Mesenchymal stem cell (in vitro differentiated cells and primary cell): Measurements from ENCODE around the gene PTGS1.

Experiments used
- DNase-seq: peaks from one replicate; pipeline ENCODE4 v3.0.0-alpha.2; 2013
- H2AFZ ChIP-seq: one replicate; pipeline ENCODE4 v1.6.1; 2013; ENCODE audit warnings: low read depth, mild to moderate bottlenecking, control low read depth, inconsistent platforms, low read length, moderate library complexity
- H2AK5ac ChIP-seq: 2 replicates; pipeline ENCODE4 v1.6.1; 2013; ENCODE audit warnings: low read length, moderate library complexity, mild to moderate bottlenecking, inconsistent platforms; ENCODE audit not compliant: severe bottlenecking
- H2BK120ac ChIP-seq: one replicate; pipeline ENCODE4 v1.6.1; 2013; ENCODE audit warnings: low read depth, mild to moderate bottlenecking, inconsistent platforms, low read length, moderate library complexity
- H2BK12ac ChIP-seq, 2 experiments: one replicate each; pipeline ENCODE4 v1.6.1; 2013; ENCODE audit warnings: inconsistent platforms in 2 of 2, low read length in 2 of 2, mild to moderate bottlenecking in 2 of 2, moderate library complexity in 2 of 2, control low read depth in 1 of 2
- H2BK15ac ChIP-seq: one replicate; pipeline ENCODE4 v1.6.1; 2013; ENCODE audit warnings: mild to moderate bottlenecking, low read depth, inconsistent platforms; ENCODE audit not compliant: poor library complexity, severe bottlenecking
- H2BK5ac ChIP-seq: 2 replicates; pipeline ENCODE4 v1.6.1; 2013; ENCODE audit warnings: low read depth, mild to moderate bottlenecking, low read length, control low read depth, inconsistent platforms; ENCODE audit not compliant: poor library complexity, severe bottlenecking
- H3K14ac ChIP-seq, 2 experiments: one replicate each; pipeline ENCODE4 v1.6.1; 2013; ENCODE audit warnings: inconsistent platforms in 2 of 2, low read length in 2 of 2, control low read depth in 1 of 2, mild to moderate bottlenecking in 1 of 2, moderate library complexity in 1 of 2
- H3K18ac ChIP-seq, 2 experiments: one replicate each; pipeline ENCODE4 v1.6.1; 2013; ENCODE audit warnings: inconsistent platforms in 2 of 2, low read length in 2 of 2, control low read depth in 1 of 2, low read depth in 1 of 2, mild to moderate bottlenecking in 1 of 2
- H3K23ac ChIP-seq, 2 experiments: one replicate each; pipeline ENCODE4 v1.6.1; 2013; ENCODE audit warnings: inconsistent platforms in 2 of 2, low read length in 2 of 2, mild to moderate bottlenecking in 2 of 2, moderate library complexity in 2 of 2, control low read depth in 1 of 2
- H3K27ac ChIP-seq: 2 replicates; pipeline ENCODE4 v1.5.1; 2013; ENCODE audit warnings: mild to moderate bottlenecking, moderate library complexity, low read length, control low read depth, inconsistent platforms; ENCODE audit not compliant: poor library complexity, severe bottlenecking
- H3K27me3 ChIP-seq, 2 experiments: 2 replicates each; pipeline versions ENCODE4 v1.6.1 to v1.7.0; 2013; ENCODE audit warnings: low read length in 2 of 2, mild to moderate bottlenecking in 2 of 2, moderate library complexity in 2 of 2, control low read depth in 1 of 2, inconsistent platforms in 1 of 2; ENCODE audit not compliant: control insufficient read depth in 1 of 2, insufficient read depth in 1 of 2
- H3K36me3 ChIP-seq, 2 experiments: 2 replicates each; pipeline versions ENCODE4 v1.6.1 to v1.7.0; 2013; ENCODE audit warnings: low read length in 2 of 2, control low read depth in 1 of 2, inconsistent platforms in 1 of 2, low read depth in 1 of 2, mild to moderate bottlenecking in 1 of 2; ENCODE audit not compliant: insufficient read depth in 2 of 2, control insufficient read depth in 1 of 2
- H3K4ac ChIP-seq, 2 experiments: one replicate each; pipeline ENCODE4 v1.6.1; 2013; ENCODE audit warnings: inconsistent platforms in 2 of 2, low read length in 2 of 2, mild to moderate bottlenecking in 2 of 2, moderate library complexity in 2 of 2, control low read depth in 1 of 2, low read depth in 1 of 2
- H3K4me1 ChIP-seq: 2 replicates; pipeline ENCODE4 v1.6.1; 2013; ENCODE audit warnings: low read depth, low read length, control low read depth; ENCODE audit not compliant: control insufficient read depth, insufficient read depth
- H3K4me2 ChIP-seq: 2 replicates; pipeline ENCODE4 v1.6.1; 2013; ENCODE audit warnings: low read length, mild to moderate bottlenecking, inconsistent platforms; ENCODE audit not compliant: poor library complexity, severe bottlenecking
- H3K4me3 ChIP-seq, 2 experiments: 2 replicates each; pipeline versions ENCODE4 v1.5.1 to v1.7.0; 2013; ENCODE audit warnings: low read length in 2 of 2, mild to moderate bottlenecking in 2 of 2, control low read depth in 1 of 2, low read depth in 1 of 2; ENCODE audit not compliant: insufficient read depth in 1 of 2
- H3K79me1 ChIP-seq: replicated peaks from 2 replicates; pipeline ENCODE4 v1.6.1; 2013; ENCODE audit warnings: mild to moderate bottlenecking, control low read depth, low read length, inconsistent platforms; ENCODE audit not compliant: poor library complexity, severe bottlenecking
- H3K9ac ChIP-seq: 2 replicates; pipeline ENCODE4 v1.7.0; 2013; ENCODE audit warnings: mild to moderate bottlenecking, low read length, moderate library complexity
- H3K9me3 ChIP-seq: 2 replicates; pipeline ENCODE4 v1.7.0; 2013; ENCODE audit warnings: mild to moderate bottlenecking, low read length; ENCODE audit not compliant: control insufficient read depth
- H4K8ac ChIP-seq: one replicate; pipeline ENCODE4 v1.6.1; 2013; ENCODE audit warnings: inconsistent platforms, mild to moderate bottlenecking, low read length, moderate library complexity
- H4K91ac ChIP-seq: one replicate; pipeline ENCODE4 v1.6.1; 2013; ENCODE audit warnings: mild to moderate bottlenecking, low read length, inconsistent platforms
- WGBS: methylation state at CpG from one replicate; pipeline ENCODE4 v1.1.7; 2013; ENCODE audit warnings: mixed read lengths; 5-methylcytosine and 5-hydroxymethylcytosine counted together

Gene PTGS1

GRCh38 chr9:122381206-122381950 lies 10.6 kb downstream of the PTGS1 start:
- no peak overlapping the region for H3K4me3 ChIP-seq
- H3K4ac ChIP-seq = no peak overlapping the region
- no peak overlapping the region for H3K4me2 ChIP-seq
- H2AK5ac ChIP-seq = no peak overlapping the region
- no peak for DNase-seq
- 86% methylated on average over 13 of the region's 14 CpGs for WGBS
- H3K18ac ChIP-seq = no peak overlapping the region
- no peak overlapping the region for H2BK12ac ChIP-seq
- H3K9me3 ChIP-seq = peaks cover 6% of the 10 kb centered on the region
- no peak overlapping the region for H3K14ac ChIP-seq
- H3K4me1 ChIP-seq = peaks cover 21% of the 10 kb centered on the region
- H3K27ac ChIP-seq = no peak overlapping the region
- no peaks in the 10 kb centered on the region for H3K27me3 ChIP-seq
- no peak overlapping the region for H3K23ac ChIP-seq
- peaks cover 0 to 56% of the 10 kb centered on the region in 2 experiments for H3K36me3 ChIP-seq
- no peak overlapping the region for H3K9ac ChIP-seq
- H2AFZ ChIP-seq = no peak overlapping the region
- H3K79me1 ChIP-seq = no peaks in the 10 kb centered on the region
- no peak overlapping the region for H4K8ac ChIP-seq
- H2BK5ac ChIP-seq = no peak overlapping the region
- no peak overlapping the region for H2BK120ac ChIP-seq
- no peak overlapping the region for H2BK15ac ChIP-seq
- H4K91ac ChIP-seq = no peak overlapping the region

GRCh38 chr9:122382901-122383850 lies 12.4 kb downstream of the PTGS1 start:
- Histone ChIP-seq H3K9me3 (peaks cover 6% of the 10 kb centered on the region), H2BK5ac (no peak overlapping the region), H2BK120ac (no peak overlapping the region), H3K4ac (no peak overlapping the region), H2AK5ac (peak overlapping the region; percentile 76), H3K18ac (no peak overlapping the region), H3K36me3 (peaks cover 0 to 69% of the 10 kb centered on the region in 2 experiments), H3K27me3 (no peaks in the 10 kb centered on the region), H3K23ac (no peak overlapping the region), H3K9ac (peak overlapping the region; percentile 56), H4K91ac (no peak overlapping the region), H3K4me3 (no peak overlapping the region), H3K4me1 (peaks cover 13% of the 10 kb centered on the region), H3K79me1 (no peaks in the 10 kb centered on the region), H4K8ac (no peak overlapping the region), H3K14ac (no peak overlapping the region), H2AFZ (no peak overlapping the region), H3K27ac (peak overlapping the region; percentile 73), H2BK15ac (no peak overlapping the region), H2BK12ac (no peak overlapping the region), H3K4me2 (no peak overlapping the region)
- 83% methylated on average over 16 of the region's 16 CpGs for WGBS
- no peak for DNase-seq

- no peak overlapping the region for H4K8ac ChIP-seq
- peaks cover 13% of the 10 kb centered on the region for H3K4me1 ChIP-seq
- H2AK5ac ChIP-seq = peak overlapping the region; percentile 28
- H3K27me3 ChIP-seq = no peaks in the 10 kb centered on the region
- DNase-seq = no peak
- H3K23ac ChIP-seq = no peak overlapping the region
- H2BK12ac ChIP-seq = no peak overlapping the region
- no peak overlapping the region for H2BK120ac ChIP-seq
- no peaks in the 10 kb centered on the region for H3K79me1 ChIP-seq
- no peak overlapping the region for H2AFZ ChIP-seq
- peaks cover 6% of the 10 kb centered on the region for H3K9me3 ChIP-seq
- H3K4me3 ChIP-seq = peak overlapping the region in 1 of 2 experiments; percentile 8
- 63% methylated on average over 6 of the region's 7 CpGs for WGBS
- peak overlapping the region; percentile 50 for H3K9ac ChIP-seq
- H3K14ac ChIP-seq = no peak overlapping the region
- H3K18ac ChIP-seq = no peak overlapping the region
- H3K27ac ChIP-seq = peak overlapping the region; percentile 73
- H3K4me2 ChIP-seq = no peak overlapping the region
- no peak overlapping the region for H2BK5ac ChIP-seq
- H3K36me3 ChIP-seq = peaks cover 0 to 69% of the 10 kb centered on the region in 2 experiments
- H2BK15ac ChIP-seq = no peak overlapping the region
- H3K4ac ChIP-seq = no peak overlapping the region
- H4K91ac ChIP-seq = no peak overlapping the region
Observed at GRCh38 chr9:122383992-122384461, 13.2 kb downstream of the PTGS1 start.
